ENCODE measurements around the gene COX6B2.

Gene COX6B2

GRCh38 chr19:55312621-55313512 lies 41.7 kb downstream of the COX6B2 start:
- no peak for DNase-seq (ENCODE audit: low spot score)

GRCh38 chr19:55311797-55312196 lies 42.7 kb downstream of the COX6B2 start:
- no peak for DNase-seq (ENCODE audit: low spot score)

GRCh38 chr19:55311397-55311796 lies 43.1 kb downstream of the COX6B2 start:
- DNase-seq (ENCODE audit: low spot score), result no peak

- no peak for DNase-seq (ENCODE audit: low spot score)
These were observed 44.0 kb downstream of the COX6B2 start for GRCh38 chr19:55310498-55310897.

- no peak for DNase-seq (ENCODE audit: low spot score)
These were observed 45.1 kb downstream of the COX6B2 start for GRCh38 chr19:55309448-55309847.

GRCh38 chr19:55308281-55308680 lies 46.2 kb downstream of the COX6B2 start:
- no peak for DNase-seq (ENCODE audit: low spot score)

GRCh38 chr19:55306712-55307111 lies 47.8 kb downstream of the COX6B2 start:
- no peak for DNase-seq (ENCODE audit: low spot score)

GRCh38 chr19:55305983-55306562 lies 48.4 kb downstream of the COX6B2 start:
- no peak for DNase-seq (ENCODE audit: low spot score)

- peak; percentile 58 for DNase-seq (ENCODE audit: low spot score)
These were observed 49.0 kb downstream of the COX6B2 start for GRCh38 chr19:55305491-55305890.

GRCh38 chr19:55304980-55305379 lies 49.5 kb downstream of the COX6B2 start:
- no peak for DNase-seq (ENCODE audit: low spot score)

GRCh38 chr19:55304279-55304978 lies 50.1 kb downstream of the COX6B2 start:
- DNase-seq (ENCODE audit: low spot score), result no peak

- no peak for DNase-seq (ENCODE audit: low spot score)
These were observed 51.0 kb downstream of the COX6B2 start for GRCh38 chr19:55303477-55303876.

- DNase-seq (ENCODE audit: low spot score), result no peak
These were observed 52.2 kb downstream of the COX6B2 start for GRCh38 chr19:55302318-55302703.

GRCh38 chr19:55301459-55302317 lies 52.8 kb downstream of the COX6B2 start:
- DNase-seq (ENCODE audit: low spot score), result peak; percentile 100

GRCh38 chr19:55300886-55301458 lies 53.5 kb downstream of the COX6B2 start:
- no peak for DNase-seq (ENCODE audit: low spot score)

GRCh38 chr19:55299991-55300390 lies 54.5 kb downstream of the COX6B2 start:
- DNase-seq (ENCODE audit: low spot score), result no peak
